C4-2B (cell line): Measurements from ENCODE around the gene HDAC4.

ENCODE experiments used
- H3K27ac ChIP-seq: fragments of 450-650 bp; 2 replicates; pipeline ENCODE4 v1.5.1; 2017
- ZFX ChIP-seq: fragments of 450-650 bp; IDR thresholded peaks from 2 replicates; pipeline ENCODE4 v1.6.1; 2017
- TF ChIP-seq, protein P1 (sequence below): fragments of 450-650 bp; conservative IDR thresholded peaks from 2 replicates; pipeline ENCODE4 v1.5.1; 2017; ENCODE audit warnings: mild to moderate bottlenecking

Gene HDAC4

DNA sequence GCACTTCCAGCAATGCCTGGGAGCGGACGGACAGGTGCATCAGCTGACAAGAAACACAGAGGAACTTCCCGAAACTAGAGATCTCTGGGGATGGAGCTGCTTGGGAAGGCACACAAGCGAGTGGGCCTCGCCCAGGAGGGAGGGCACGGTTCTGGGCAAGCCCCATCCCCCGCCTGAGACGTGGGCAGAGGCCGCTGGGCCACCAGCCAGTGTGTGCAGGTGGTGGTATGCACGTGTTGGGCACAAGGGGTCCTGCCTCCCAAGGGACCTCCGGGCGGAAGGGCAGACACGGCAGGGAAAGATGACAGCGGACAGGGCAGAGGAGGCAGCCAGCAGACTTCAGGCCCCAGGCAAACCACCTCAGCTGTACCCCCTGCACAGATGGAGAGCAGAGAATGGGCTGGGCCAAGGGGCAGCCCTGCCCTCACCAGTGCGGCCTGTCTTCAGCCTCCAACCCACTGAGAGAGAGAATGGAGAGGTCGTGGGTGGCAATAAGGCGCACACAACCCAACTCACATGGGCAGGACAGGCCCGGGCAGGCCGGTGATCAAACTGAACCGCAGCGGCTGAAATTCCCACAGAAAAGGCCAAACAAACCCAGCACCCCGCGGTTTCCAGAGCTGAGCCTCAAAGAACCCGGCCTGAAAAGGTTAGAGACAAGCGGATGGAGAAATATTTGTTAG is 51.2 kb downstream of the HDAC4 start:
- H3K27ac ChIP-seq: peak overlapping the region; percentile 20; the same call in 1 of the 2 replicates
- TF ChIP-seq, protein P1, sequence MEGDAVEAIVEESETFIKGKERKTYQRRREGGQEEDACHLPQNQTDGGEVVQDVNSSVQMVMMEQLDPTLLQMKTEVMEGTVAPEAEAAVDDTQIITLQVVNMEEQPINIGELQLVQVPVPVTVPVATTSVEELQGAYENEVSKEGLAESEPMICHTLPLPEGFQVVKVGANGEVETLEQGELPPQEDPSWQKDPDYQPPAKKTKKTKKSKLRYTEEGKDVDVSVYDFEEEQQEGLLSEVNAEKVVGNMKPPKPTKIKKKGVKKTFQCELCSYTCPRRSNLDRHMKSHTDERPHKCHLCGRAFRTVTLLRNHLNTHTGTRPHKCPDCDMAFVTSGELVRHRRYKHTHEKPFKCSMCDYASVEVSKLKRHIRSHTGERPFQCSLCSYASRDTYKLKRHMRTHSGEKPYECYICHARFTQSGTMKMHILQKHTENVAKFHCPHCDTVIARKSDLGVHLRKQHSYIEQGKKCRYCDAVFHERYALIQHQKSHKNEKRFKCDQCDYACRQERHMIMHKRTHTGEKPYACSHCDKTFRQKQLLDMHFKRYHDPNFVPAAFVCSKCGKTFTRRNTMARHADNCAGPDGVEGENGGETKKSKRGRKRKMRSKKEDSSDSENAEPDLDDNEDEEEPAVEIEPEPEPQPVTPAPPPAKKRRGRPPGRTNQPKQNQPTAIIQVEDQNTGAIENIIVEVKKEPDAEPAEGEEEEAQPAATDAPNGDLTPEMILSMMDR: no peak
- no peak for TF ChIP-seq ZFX

DNA sequence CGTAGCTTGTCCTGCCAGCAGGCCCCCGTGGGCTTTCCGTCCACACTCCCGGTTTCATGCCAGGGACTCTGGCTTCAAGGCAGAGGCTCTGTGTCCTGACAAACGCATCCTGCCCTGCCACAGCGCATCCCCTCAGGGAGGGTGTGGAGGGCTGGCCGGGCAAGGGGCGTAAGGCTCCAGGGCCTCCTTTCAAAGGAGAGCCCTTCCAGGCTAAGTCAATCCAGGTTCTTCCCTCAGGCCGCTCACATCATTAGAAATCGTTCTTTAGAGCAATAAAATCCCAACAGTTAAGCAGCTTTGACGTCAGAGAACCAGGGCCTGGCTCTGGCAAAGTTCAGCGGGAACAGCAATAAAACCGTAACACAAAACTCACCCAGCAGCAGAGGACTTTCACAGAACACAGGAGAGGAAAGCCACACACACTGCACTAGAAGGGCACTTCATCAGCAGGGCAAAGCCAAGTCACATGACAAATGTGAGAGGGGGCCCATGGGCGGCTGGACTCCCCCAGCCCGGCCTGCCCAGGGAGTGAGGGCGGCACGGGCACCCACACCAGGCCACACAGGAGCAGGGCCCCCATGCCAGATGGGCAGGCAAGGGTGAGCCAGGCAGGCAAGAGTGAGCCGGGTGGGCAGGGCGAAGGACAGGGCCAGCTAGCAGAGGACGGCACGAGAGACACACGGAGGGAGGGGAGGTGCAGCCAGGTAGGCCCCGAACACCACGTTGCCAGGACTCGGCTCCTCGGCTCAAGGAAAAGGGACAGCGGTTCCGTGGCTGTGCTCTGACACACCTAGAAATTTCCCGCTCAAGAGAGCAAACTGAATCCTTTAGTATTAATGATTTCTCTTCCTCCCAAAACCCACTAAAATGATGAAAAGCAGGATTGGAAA is 52.0 kb downstream of the HDAC4 start:
- H3K27ac ChIP-seq: peak overlapping the region; percentile 20; the same call in 1 of the 2 replicates

DNA sequence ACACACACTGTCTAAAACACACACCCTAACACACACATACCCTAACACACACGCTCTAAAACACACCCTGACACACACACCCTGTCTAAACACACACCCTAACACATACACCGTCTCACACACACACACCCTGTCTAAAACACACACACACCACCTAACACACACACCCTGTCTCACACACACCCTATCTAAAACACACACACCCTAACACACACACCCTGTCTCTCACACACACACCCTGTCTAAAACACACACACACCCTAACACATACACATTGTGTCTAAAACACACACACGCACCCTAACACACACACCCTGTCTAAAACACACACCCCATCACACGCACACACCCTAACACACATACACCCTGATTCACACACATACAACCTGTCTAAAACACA is 54.1 kb downstream of the HDAC4 start:
- H3K27ac ChIP-seq: no peak overlapping the region
- TF ChIP-seq ZFX: no peak
- TF ChIP-seq, protein P1: no peak

More for the DNA sequence above, 52.0 kb downstream of the HDAC4 start:
- no peak for TF ChIP-seq ZFX
- TF ChIP-seq, protein P1: no peak

DNA sequence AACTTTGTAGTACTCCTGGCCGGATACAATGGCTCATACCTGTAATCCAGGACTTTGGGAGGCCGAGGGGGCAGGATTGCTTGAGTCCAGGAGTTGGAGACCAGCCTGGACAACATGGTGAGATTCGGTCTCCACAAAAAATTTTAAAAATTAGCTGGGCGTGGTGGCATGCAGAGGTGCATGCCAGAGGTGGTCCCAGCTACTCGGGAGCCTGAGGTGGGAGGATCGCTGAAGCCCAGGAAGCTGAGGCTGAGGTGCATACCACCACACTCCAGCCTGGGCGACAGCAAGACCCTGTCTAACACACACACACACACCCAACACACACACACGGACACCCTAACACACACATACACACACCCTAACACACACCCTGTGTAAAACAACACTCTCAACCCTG is 55.6 kb downstream of the HDAC4 start:
- TF ChIP-seq, protein P1: no peak
- TF ChIP-seq ZFX: no peak
- H3K27ac ChIP-seq: no peak overlapping the region

DNA sequence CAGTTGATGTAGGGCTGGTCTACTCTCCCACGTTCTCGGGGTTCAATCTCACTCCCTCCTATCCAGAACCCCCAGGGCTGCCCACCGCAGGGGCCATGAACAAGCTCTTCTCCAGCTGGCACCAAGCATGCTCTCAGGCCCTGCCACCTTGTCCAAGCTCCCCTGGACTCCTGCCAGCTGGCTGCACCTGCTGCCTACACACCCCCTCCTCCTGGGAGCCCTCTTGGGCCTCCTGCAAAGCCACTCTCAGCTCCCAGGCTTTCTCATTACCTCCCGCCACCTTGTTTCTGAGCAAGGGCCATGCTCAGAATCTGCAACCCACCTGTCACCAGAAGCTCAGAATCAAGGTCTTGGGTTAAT is 56.0 kb downstream of the HDAC4 start:
- TF ChIP-seq, protein P1: no peak
- TF ChIP-seq ZFX: no peak
- H3K27ac ChIP-seq: no peak overlapping the region

DNA sequence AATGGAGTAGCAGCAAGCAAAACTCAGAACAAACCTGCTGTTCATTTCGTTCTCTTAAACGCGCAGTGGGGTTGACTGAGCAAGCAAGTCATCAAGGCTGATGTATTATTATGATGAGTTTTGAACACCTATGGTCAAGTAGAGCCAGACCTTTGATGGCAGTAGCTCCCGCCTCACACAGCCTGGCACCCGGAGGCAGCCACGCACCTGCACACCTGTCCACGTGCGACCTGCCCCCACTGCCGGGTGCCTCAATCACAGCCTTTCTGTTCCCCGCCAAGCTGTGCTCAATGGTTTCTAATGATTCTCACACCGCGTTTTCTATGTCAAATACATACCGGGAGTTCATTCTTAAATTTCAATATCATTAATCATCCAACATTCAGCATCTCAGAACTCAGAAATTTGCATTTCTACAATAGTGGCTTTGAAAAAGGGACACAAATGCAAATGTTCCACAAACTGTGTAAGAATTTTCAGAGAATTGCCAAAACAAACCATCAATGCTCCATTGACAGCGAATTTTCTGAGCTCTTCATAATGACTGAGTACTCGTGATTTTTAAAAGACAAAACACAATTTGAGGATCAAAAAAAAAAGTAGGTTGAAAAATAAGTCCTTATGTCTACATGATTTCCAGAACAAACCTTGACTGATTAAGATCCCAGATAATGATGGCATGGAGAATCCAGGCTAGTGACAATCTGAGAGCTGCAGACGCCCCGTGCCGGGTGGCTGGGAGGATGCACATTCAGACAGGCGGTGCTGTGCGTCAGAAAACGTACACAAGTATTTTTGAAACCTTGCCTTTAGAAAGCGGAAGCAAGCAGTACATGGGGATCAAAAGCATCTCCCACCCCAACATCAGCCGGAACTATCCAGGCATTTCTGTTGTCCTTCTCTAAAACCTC is 56.6 kb downstream of the HDAC4 start:
- no peak overlapping the region for H3K27ac ChIP-seq

More for the DNA sequence above, 56.6 kb downstream of the HDAC4 start:
- no peak for TF ChIP-seq ZFX
- TF ChIP-seq, protein P1: no peak
